ENCODE measurements around the gene PPP4R3B. TPM values are rescaled to one million over a fixed set of nuclear protein-coding genes. Genes with fewer than 3 reads are reported as not detected.

Gene PPP4R3B
- total and polyA plus RNA-seq, 2 of the 13 experiments (the other 11 are each of a cell fraction or from before 2014, with no cell fraction given) = 24.2 to 53.0 TPM

GRCh38 chr2:55526174-55526573, 91.2 kb downstream of the PPP4R3B start:
- no peaks in the 10 kb centered on the region for H3K9me3 ChIP-seq (ENCODE audit: low read length)
- H2AFZ ChIP-seq (ENCODE audit: low read length) = no peak overlapping the region
- peaks cover 2 to 8% of the 10 kb centered on the region in 2 experiments; a peak in 2 of 5 replicates for H3K36me3 ChIP-seq (replicated peaks in 1 of 2; ENCODE audit: control insufficient read depth in 1 of 2, insufficient read depth in 2 of 2, low read length in 2 of 2)
- H3K27ac ChIP-seq (ENCODE audit: extremely low read length, insufficient read depth, low read length) = no peak overlapping the region
- BruUV-seq (replicated peaks) = no TSS peak
- no peak overlapping the region for H3K4me3 ChIP-seq (replicated peaks in 1 of 3; ENCODE audit: insufficient read depth in 1 of 3, low read depth in 2 of 3, low read length in 3 of 3)
- ChIA-PET POLR2A (no interaction called here), CTCF (ENCODE audit: low intra/inter-chr PET ratio, low total read pairs) (no interaction called here)
- ATAC-seq (no peak), FAIRE-seq (no peak), DNase-seq (ENCODE audit: low spot score) (no peak)
- H3K9ac ChIP-seq (ENCODE audit: insufficient read depth, low read depth, low read length) = no peak overlapping the region
- no peaks in the 10 kb centered on the region for H3K79me2 ChIP-seq (ENCODE audit: insufficient read depth, low read length)
- H3K27me3 ChIP-seq (ENCODE audit: control insufficient read depth in 1 of 2, insufficient read depth in 2 of 2, low read length in 2 of 2) = no peaks in the 10 kb centered on the region
- H3K4me2 ChIP-seq (ENCODE audit: low read depth, low read length) = no peak overlapping the region
- 97% methylated on average over 1 of the region's 1 CpG for WGBS (ENCODE audit: low lambda C conversion rate)
- H4K20me1 ChIP-seq (ENCODE audit: insufficient read depth, low read length) = no peaks in the 10 kb centered on the region
- in situ Hi-C loops (cut with HindIII; ENCODE audit: extremely low pct_ligation_motif_present, low pct_unique_long_range_greater_than_20kb) = no loop called here
- no peaks in the 10 kb centered on the region for H3K4me1 ChIP-seq (ENCODE audit: insufficient read depth, low read length)
- intact Hi-C loops (cut with micrococcal nuclease; ENCODE audit: unreplicated experiment) = no loop called here
- no peak for TF ChIP-seq THAP8 (CRISPR knock-in tag; IDR thresholded peaks at IDR 0.05; ENCODE audit: borderline replicate concordance)
- TF ChIP-seq ZBTB40 (IDR thresholded peaks at IDR 0.05) = no peak
- TF ChIP-seq ZBTB40 (CRISPR knock-in tag; IDR thresholded peaks at IDR 0.05) = no peak
- no peak for TF ChIP-seq ZSCAN30 (CRISPR knock-in tag; IDR thresholded peaks at IDR 0.05)
- TF ChIP-seq SOX13 (IDR thresholded peaks at IDR 0.05) = no peak
- TF ChIP-seq SOX13 (CRISPR knock-in tag; conservative IDR thresholded peaks at IDR 0.05 in 1 of 2, IDR thresholded peaks at IDR 0.05 in 1 of 2) = no peak
- no peak for TF ChIP-seq GRHL1 (CRISPR knock-in tag; conservative IDR thresholded peaks at IDR 0.05)
- TF ChIP-seq TEAD2 (CRISPR knock-in tag; IDR thresholded peaks at IDR 0.05) = no peak
- TF ChIP-seq MXD4 (CRISPR knock-in tag; IDR thresholded peaks at IDR 0.05) = no peak
- no peak for TF ChIP-seq SCMH1 (CRISPR knock-in tag; IDR thresholded peaks at IDR 0.05; ENCODE audit: borderline replicate concordance)
- TF ChIP-seq FOXJ3 (CRISPR knock-in tag; IDR thresholded peaks at IDR 0.05; ENCODE audit: borderline replicate concordance) = no peak
- TF ChIP-seq ATAD3A (CRISPR knock-in tag; IDR thresholded peaks at IDR 0.05) = no peak
- no peak for TF ChIP-seq ZNF749 (CRISPR knock-in tag; IDR thresholded peaks at IDR 0.05; ENCODE audit: borderline replicate concordance)
- TF ChIP-seq FOSL1 (CRISPR knock-in tag; IDR thresholded peaks at IDR 0.05; ENCODE audit: borderline replicate concordance) = no peak
- TF ChIP-seq ARNT2 (CRISPR knock-in tag; IDR thresholded peaks at IDR 0.05; ENCODE audit: low read depth) = no peak
